Mesothelial cell of epicardium (in vitro differentiated cells): ENCODE results near the gene MBP. TPM values are rescaled to one million over a fixed set of nuclear protein-coding genes. Genes with fewer than 3 reads are reported as not detected.

Experiments used
- DNase-seq, 2 experiments: peaks; one replicate each; pipeline ENCODE4 v3.0.0; 2021; ENCODE audit warnings: low spot score in 2 of 2; ENCODE audit not compliant: unreplicated experiment in 2 of 2
- H3K27ac Mint-ChIP-seq: 2 replicates; pipeline ENCODE4 v1.8.0; 2021; ENCODE audit warnings: mixed read lengths
- H3K27me3 Mint-ChIP-seq: 2 replicates; pipeline ENCODE4 v1.8.0; 2021; ENCODE audit warnings: low read depth, mixed read lengths
- H3K36me3 Mint-ChIP-seq: 2 replicates; pipeline ENCODE4 v1.8.0; 2021; ENCODE audit warnings: mixed read lengths
- H3K4me1 Mint-ChIP-seq: 2 replicates; pipeline ENCODE4 v1.8.0; 2021; ENCODE audit warnings: mixed read lengths
- H3K4me3 Mint-ChIP-seq: 2 replicates; pipeline ENCODE4 v1.8.0; 2021; ENCODE audit warnings: mild to moderate bottlenecking, moderate library complexity, mixed read lengths
- H3K9me3 Mint-ChIP-seq: 2 replicates; pipeline ENCODE4 v1.8.0; 2021; ENCODE audit warnings: mixed read lengths
- total RNA-seq: library from RNA; stranded (reverse); gene quantifications from 3 replicates; pipeline ENCODE4 v1.2.1, GENCODE V29; 2021
- TF ChIP-seq, protein P1 (sequence below): fragments of 200-600 bp; sonication (generic); IDR thresholded peaks from one replicate; pipeline ENCODE4 v1.5.0; 2021; ENCODE audit warnings: antibody characterized with exemption; ENCODE audit not compliant: unreplicated experiment

MBP gene
- total RNA-seq, 1 donor from 2014 or later = 20.8 TPM

DNA sequence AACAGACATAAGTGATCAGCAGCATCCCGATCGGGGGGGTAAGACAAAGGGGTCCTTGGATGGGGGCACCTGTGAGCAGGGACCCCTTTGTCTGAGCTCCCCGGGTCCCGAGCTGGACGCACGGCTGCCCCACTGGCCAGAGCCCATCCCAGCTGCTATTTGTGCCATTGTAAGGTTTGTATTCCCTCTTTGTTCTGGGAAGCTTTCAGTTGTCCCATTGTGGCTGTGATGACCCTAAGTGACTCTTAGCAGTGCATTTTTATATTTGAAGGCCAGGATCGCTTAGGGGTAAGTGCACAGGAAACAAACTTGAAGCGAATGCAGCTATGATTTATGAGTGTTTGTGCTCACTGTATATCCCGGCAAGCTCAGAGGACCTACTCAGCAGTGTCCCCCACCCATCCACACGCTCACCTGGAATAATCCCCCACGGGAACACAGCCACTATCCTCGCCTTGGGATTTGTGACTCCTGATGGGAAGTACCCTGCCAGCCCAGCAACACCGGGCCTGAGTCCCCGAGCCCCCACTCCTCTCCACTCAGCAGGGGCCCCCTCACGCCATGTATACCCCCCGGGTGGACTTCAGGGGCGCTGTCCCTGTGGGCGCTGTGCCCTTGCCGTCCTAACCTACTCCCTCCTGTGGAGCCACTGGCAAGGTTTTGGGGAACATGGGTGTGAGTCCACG, 80.1 kb downstream of the MBP start:
- TF ChIP-seq, protein P1, sequence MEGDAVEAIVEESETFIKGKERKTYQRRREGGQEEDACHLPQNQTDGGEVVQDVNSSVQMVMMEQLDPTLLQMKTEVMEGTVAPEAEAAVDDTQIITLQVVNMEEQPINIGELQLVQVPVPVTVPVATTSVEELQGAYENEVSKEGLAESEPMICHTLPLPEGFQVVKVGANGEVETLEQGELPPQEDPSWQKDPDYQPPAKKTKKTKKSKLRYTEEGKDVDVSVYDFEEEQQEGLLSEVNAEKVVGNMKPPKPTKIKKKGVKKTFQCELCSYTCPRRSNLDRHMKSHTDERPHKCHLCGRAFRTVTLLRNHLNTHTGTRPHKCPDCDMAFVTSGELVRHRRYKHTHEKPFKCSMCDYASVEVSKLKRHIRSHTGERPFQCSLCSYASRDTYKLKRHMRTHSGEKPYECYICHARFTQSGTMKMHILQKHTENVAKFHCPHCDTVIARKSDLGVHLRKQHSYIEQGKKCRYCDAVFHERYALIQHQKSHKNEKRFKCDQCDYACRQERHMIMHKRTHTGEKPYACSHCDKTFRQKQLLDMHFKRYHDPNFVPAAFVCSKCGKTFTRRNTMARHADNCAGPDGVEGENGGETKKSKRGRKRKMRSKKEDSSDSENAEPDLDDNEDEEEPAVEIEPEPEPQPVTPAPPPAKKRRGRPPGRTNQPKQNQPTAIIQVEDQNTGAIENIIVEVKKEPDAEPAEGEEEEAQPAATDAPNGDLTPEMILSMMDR = no peak
- Mint-ChIP-seq H3K36me3 (no peaks in the 10 kb centered on the region), H3K27me3 (no peaks in the 10 kb centered on the region), H3K4me1 (peaks cover 30% of the 10 kb centered on the region), H3K4me3 (no peak overlapping the region), H3K27ac (no peak overlapping the region), H3K9me3 (no peaks in the 10 kb centered on the region)
- no peak for DNase-seq

DNA sequence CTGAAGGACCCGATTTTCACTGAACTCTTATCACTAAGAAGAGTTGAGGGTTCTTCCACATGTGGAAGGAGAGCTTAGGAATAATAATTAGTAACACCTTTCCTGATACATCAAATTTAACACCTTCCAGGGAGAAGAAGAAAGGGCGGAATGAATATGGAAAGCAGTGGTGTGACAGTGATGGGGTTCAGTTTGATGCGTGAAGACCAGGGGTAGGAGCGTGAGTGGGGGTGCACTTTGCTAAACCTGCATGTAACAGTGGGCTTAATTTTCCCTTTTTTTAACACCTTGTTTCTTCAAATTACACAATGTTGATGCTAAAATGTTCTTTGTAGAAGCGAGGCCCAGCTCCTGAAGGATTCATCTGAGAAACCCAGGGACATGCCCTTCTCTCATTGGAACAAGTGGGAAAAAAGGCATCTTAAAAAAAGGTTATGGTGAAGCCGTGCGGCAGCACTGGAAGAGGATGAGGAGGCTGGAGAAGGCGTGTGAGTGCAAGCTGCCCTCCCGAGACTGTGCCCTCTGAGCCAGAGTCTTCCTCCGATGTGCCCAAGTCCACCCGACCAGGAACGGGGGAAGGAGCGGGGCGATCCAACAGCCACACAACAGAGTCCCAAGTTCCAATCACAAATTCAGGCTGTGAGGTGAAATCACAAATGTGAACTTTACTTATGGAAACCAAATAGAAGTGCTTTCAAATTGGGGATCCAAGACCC, 80.8 kb downstream of the MBP start:
- peaks cover 4% of the 10 kb centered on the region for H3K36me3 Mint-ChIP-seq
- H3K4me3 Mint-ChIP-seq = no peak overlapping the region
- DNase-seq = no peak
- H3K27me3 Mint-ChIP-seq = no peaks in the 10 kb centered on the region
- H3K27ac Mint-ChIP-seq = no peak overlapping the region
- H3K9me3 Mint-ChIP-seq = no peaks in the 10 kb centered on the region
- TF ChIP-seq, protein P1 = no peak
- peaks cover 23% of the 10 kb centered on the region for H3K4me1 Mint-ChIP-seq

DNA sequence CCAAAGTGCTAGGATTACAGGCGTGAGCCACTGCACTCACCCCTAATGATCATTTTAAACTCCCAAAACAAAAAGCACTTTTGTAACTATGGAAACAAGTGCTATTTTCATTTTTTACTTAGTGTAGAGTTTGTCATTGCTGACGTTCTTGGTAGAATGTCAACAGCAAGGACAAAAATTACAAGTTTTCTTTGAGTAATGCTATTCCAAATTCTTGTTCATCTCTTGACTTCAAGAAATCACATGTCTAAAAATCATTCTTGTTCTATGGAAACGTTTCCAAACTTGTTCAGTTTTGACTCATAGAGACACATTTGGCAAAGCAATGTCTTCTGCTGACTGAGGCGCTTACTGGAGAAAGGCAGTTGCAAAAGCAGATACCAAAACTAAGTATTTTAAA, 82.6 kb downstream of the MBP start:
- Mint-ChIP-seq H3K4me1 (peaks cover 9% of the 10 kb centered on the region), H3K4me3 (no peak overlapping the region)
- TF ChIP-seq, protein P1 = no peak

DNA sequence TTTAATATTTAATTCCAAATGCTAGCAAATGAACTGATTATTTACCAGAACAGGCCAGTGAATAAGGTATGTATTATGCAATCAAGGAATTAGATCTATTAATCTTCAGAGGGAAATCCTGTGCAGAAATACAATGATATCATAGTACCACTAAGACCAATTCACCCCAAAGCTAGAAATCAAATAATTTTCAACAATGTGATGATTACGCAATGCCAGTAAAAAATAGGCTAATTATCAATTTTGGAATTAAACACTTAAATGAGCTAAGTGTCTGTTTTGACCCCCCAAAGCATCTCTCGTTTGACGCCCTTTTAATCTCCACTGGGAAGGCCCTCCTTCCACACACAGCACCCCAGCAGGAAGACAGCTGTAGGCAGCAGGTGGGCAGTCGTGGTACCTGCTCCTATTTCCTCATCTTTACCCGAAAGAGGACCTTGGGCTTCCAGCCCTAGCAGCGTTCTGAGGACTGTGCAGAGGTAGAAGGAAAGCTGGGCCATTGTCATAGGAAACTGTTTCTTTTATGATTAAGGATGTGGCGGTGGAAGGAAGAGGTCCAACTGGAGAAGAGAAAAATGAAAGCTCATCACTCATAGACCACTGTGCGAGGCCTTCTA, 84.7 kb downstream of the MBP start:
- Mint-ChIP-seq H3K4me3 (no peak overlapping the region), H3K9me3 (no peaks in the 10 kb centered on the region), H3K4me1 (peaks cover 1% of the 10 kb centered on the region), H3K27ac (no peak overlapping the region), H3K27me3 (no peaks in the 10 kb centered on the region), H3K36me3 (peaks cover 4% of the 10 kb centered on the region)
- TF ChIP-seq, protein P1 = no peak
- no peak for DNase-seq

More for the DNA sequence above, 82.6 kb downstream of the MBP start:
- Mint-ChIP-seq H3K36me3 (peaks cover 4% of the 10 kb centered on the region), H3K27me3 (no peaks in the 10 kb centered on the region), H3K9me3 (no peaks in the 10 kb centered on the region), H3K27ac (no peak overlapping the region)
- no peak for DNase-seq

DNA sequence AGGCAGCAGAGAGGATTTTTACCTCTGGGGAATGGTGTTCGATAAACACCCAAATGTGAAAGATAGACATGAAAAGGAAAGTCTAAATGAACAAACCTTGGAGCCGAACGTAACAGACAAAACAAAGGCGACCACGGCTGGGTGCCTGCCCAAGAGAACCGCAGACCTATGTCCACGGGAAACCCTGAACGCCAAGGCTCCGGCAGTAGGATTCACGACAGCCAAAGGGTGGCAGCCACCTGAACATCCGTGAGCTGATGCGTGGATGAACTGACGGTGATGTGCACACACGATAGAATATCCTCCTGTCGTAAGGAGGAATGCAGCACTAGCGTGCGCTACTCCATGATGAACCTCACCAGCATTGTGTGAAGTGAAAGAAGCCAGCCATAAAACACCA, 85.6 kb downstream of the MBP start:
- Mint-ChIP-seq H3K27me3 (no peaks in the 10 kb centered on the region), H3K9me3 (no peaks in the 10 kb centered on the region), H3K4me1 (peaks cover 4% of the 10 kb centered on the region), H3K4me3 (no peak overlapping the region), H3K36me3 (peaks cover 4% of the 10 kb centered on the region), H3K27ac (no peak overlapping the region)
- no peak for DNase-seq
- TF ChIP-seq, protein P1 = no peak
